Endothelial cell of umbilical vein (primary cell): Measurements from ENCODE around the gene ARHGAP27. TPM values are rescaled to one million over a fixed set of nuclear protein-coding genes. Genes with fewer than 3 reads are reported as not detected.

Source experiments
- BruUV-seq: library from RNA; stranded (reverse); fragments of 400-500 nt; replicated peaks from 2 replicates; lab custom pipeline; 2021; lab: Mats Ljungman, UMichigan
- CTCF ChIA-PET: fragments of 300-600, 350-600 bp; sonication (Branson Sonifier 250); formaldehyde crosslinking; loops from one replicate; lab custom pipeline; 2021; ENCODE audit warnings: antibody characterized with exemption, inconsistent platforms; lab: Charles Lee
- POLR2A ChIA-PET: fragments of 300-600, 350-600 bp; sonication (Branson Sonifier 250); formaldehyde crosslinking; loops from one replicate; lab custom pipeline; 2021; ENCODE audit warnings: antibody characterized with exemption, inconsistent platforms; lab: Charles Lee
- DNase-seq: peaks from one replicate; pipeline ENCODE4 v3.0.0-alpha.2; 2011; ENCODE audit warnings: low read depth, low spot score
- FAIRE-seq: peaks from 2 replicates; lab custom pipeline; 2011; peaks lifted over from hg19 to GRCh38; lab: Jason Lieb, UNC
- H2AFZ ChIP-seq: 2 replicates; pipeline ENCODE4 v1.6.0; 2012; ENCODE audit warnings: low read depth, low read length, control low read depth, inconsistent platforms
- H3K27ac ChIP-seq: 2 replicates; pipeline ENCODE4 v1.5.1; 2011; ENCODE audit warnings: low read depth, mild to moderate bottlenecking, control low read depth, low read length, moderate library complexity; ENCODE audit not compliant: insufficient read depth
- H3K27me3 ChIP-seq, 2 experiments: 2 replicates each; pipeline versions ENCODE4 v1.6.0 to v1.6.1; 2011; ENCODE audit warnings: low read length in 2 of 2, mixed read lengths in 1 of 2; ENCODE audit not compliant: control insufficient read depth in 2 of 2, insufficient read depth in 2 of 2
- H3K36me3 ChIP-seq, 2 experiments: 2 replicates in 1 of 2; 3 replicates in 1 of 2; pipeline ENCODE4 v1.5.1; 2011; ENCODE audit warnings: low read length in 2 of 2, mild to moderate bottlenecking in 1 of 2, moderate library complexity in 1 of 2; ENCODE audit not compliant: control insufficient read depth in 2 of 2, insufficient read depth in 2 of 2; ENCODE audit errors: extremely low read depth in 1 of 2
- H3K4me1 ChIP-seq: 3 replicates; pipeline ENCODE4 v1.5.1; 2011; ENCODE audit warnings: mild to moderate bottlenecking, low read length; ENCODE audit not compliant: control insufficient read depth, insufficient read depth; ENCODE audit errors: extremely low read depth
- H3K4me2 ChIP-seq: 2 replicates; pipeline ENCODE4 v1.6.1; 2011; ENCODE audit warnings: low read length, control low read depth, mixed read lengths; ENCODE audit not compliant: insufficient read depth
- H3K4me3 ChIP-seq, 3 experiments: fragments of 200-600 bp in 1 of 3; sonication (generic), shearing (Covaris generic) in 1 of 3; replicated peaks in 1 of 3; 2 replicates each; pipeline ENCODE4 v1.5.1; 2011 to 2016; ENCODE audit warnings: control low read depth in 3 of 3, low read length in 3 of 3, mild to moderate bottlenecking in 2 of 3, inconsistent platforms in 1 of 3, low read depth in 1 of 3, moderate library complexity in 1 of 3; ENCODE audit not compliant: insufficient read depth in 1 of 3
- H3K79me2 ChIP-seq: 2 replicates; pipeline ENCODE4 v1.6.0; 2012; ENCODE audit warnings: low read length, inconsistent platforms; ENCODE audit not compliant: control insufficient read depth, insufficient read depth
- H3K9ac ChIP-seq: replicated peaks from 2 replicates; pipeline ENCODE3; 2011; ENCODE audit warnings: low read length, control low read depth; ENCODE audit not compliant: insufficient read depth; ENCODE audit errors: extremely low read depth
- H3K9me1 ChIP-seq: replicated peaks from 3 replicates; pipeline ENCODE4 v1.6.0; 2011; ENCODE audit warnings: mild to moderate bottlenecking, low read length; ENCODE audit not compliant: control insufficient read depth, insufficient read depth; ENCODE audit errors: extremely low read depth
- H3K9me3 ChIP-seq: replicated peaks from 2 replicates; pipeline ENCODE4 v1.5.1; 2012; ENCODE audit warnings: low read length, inconsistent platforms; ENCODE audit not compliant: control insufficient read depth, insufficient read depth
- H4K20me1 ChIP-seq: replicated peaks from 2 replicates; pipeline ENCODE3; 2011; ENCODE audit warnings: mild to moderate bottlenecking, low read length; ENCODE audit not compliant: control insufficient read depth, insufficient read depth; ENCODE audit errors: extremely low read depth
- CTCF ChIP-seq, 2 donors: IDR thresholded peaks; 1 replicate in 1 of 2; 2 replicates in 1 of 2; pipeline ENCODE4 v1.5.1; 2011; ENCODE audit warnings: low read length in 2 of 2, mild to moderate bottlenecking in 2 of 2, moderate library complexity in 2 of 2, control low read depth in 1 of 2, inconsistent platforms in 1 of 2, low read depth in 1 of 2; ENCODE audit not compliant: insufficient read depth in 1 of 2; ENCODE audit errors: extremely low read depth in 1 of 2
- EZH2 ChIP-seq: IDR thresholded peaks from 2 replicates; pipeline ENCODE4 v1.6.1; 2012; ENCODE audit warnings: borderline replicate concordance, low read depth, mild to moderate bottlenecking, moderate library complexity, low read length, inconsistent platforms; ENCODE audit not compliant: severe bottlenecking
- FOS ChIP-seq: IDR thresholded peaks from 2 replicates; pipeline ENCODE4 v1.6.1; 2011; ENCODE audit warnings: mild to moderate bottlenecking, low read length, moderate library complexity, borderline replicate concordance; ENCODE audit not compliant: insufficient read depth
- GATA2 ChIP-seq: IDR thresholded peaks from 2 replicates; pipeline ENCODE4 v1.7.0; 2011; ENCODE audit warnings: low read depth, mild to moderate bottlenecking, moderate library complexity, mixed read lengths, low read length; ENCODE audit not compliant: insufficient read length, insufficient read depth
- JUN ChIP-seq: IDR thresholded peaks from 2 replicates; pipeline ENCODE4 v1.6.1; 2011; ENCODE audit warnings: borderline replicate concordance, low read depth; ENCODE audit not compliant: insufficient read length, insufficient read depth
- MAX ChIP-seq: IDR thresholded peaks from 2 replicates; pipeline ENCODE4 v1.6.1; 2011; ENCODE audit not compliant: insufficient read depth, insufficient read length
- MYC ChIP-seq: IDR thresholded peaks from one replicate; pipeline ENCODE4 v1.6.1; 2011; ENCODE audit warnings: mild to moderate bottlenecking, low read depth, low read length
- POLR2A ChIP-seq: IDR thresholded peaks from 2 replicates; pipeline ENCODE4 v1.6.1; 2012; ENCODE audit warnings: low read depth, mild to moderate bottlenecking, control low read depth, low read length
- POLR2AphosphoS5 ChIP-seq: IDR thresholded peaks from 2 replicates; pipeline ENCODE4 v1.6.1; 2012; ENCODE audit warnings: low read depth, mild to moderate bottlenecking, control low read depth, low read length, moderate library complexity; ENCODE audit not compliant: insufficient read depth
- dilution Hi-C: fragments of 300-500 bp; cut with MboI; formaldehyde crosslinking; loops from one replicate; pipeline ENCODE4 v1.15.0; 2019; ENCODE audit warnings: low sequenced_read_pairs; ENCODE audit not compliant: extremely low pct_ligation_motif_present
- intact Hi-C: fragments of 100-400 bp; cut with micrococcal nuclease; formaldehyde crosslinking; loops from one replicate; pipeline ENCODE4 v1.10.0; 2022
- polyA plus RNA-seq, 4 experiments: library from polyadenylated mRNA; depleted of rRNA in 3 of 4; stranded (reverse) in 3 of 4; unstranded in 1 of 4; fragments of >200 nt; gene quantifications; 2 replicates each; pipeline versions ENCODE4 v1.2.1 to v1.2.3, GENCODE V29; 2011 to 2012; ENCODE audit warnings: missing spikeins in 1 of 4
- total RNA-seq: library from RNA; stranded (reverse); gene quantifications from 2 replicates; pipeline ENCODE4 v1.2.3, GENCODE V29; 2021

Gene ARHGAP27
- total and polyA plus RNA-seq, 2 donors (not counting 3 experiments of a cell fraction or from before 2014, with no cell fraction given): 21.0 to 47.0 TPM

GRCh38 chr17:45425125-45425983, 7.3 kb downstream of the ARHGAP27 start:
- ChIA-PET CTCF (interaction anchor here (0.7 to 4.1 kb wide), 4 partner anchors 12 to 206 kb away, joined by 3 to 22 read pairs (median 8); no protein-coding TSS in a partner anchor), POLR2A (no interaction called here)
- no peaks in the 10 kb centered on the region for H3K9me3 ChIP-seq
- no peaks in the 10 kb centered on the region for H3K4me1 ChIP-seq
- H3K4me2 ChIP-seq: no peak overlapping the region
- H4K20me1 ChIP-seq: no peaks in the 10 kb centered on the region
- H3K79me2 ChIP-seq: no peaks in the 10 kb centered on the region
- dilution Hi-C loops (no loop called here), intact Hi-C loops (no loop called here)
- no peak overlapping the region for H3K27ac ChIP-seq
- no TSS peak for BruUV-seq
- peak; percentile 43 for FAIRE-seq
- no peaks in the 10 kb centered on the region for H3K27me3 ChIP-seq
- TF ChIP-seq EZH2 (no peak), CTCF (IDR thresholded peaks at IDR 0.05; ENCODE audit: extremely low read depth in 1 of 2, insufficient read depth in 1 of 2, low read depth in 1 of 2, low read length in 2 of 2) (peak in 1 of 2 donors; percentile 32), POLR2AphosphoS5 (no peak)
- no peaks in the 10 kb centered on the region for H3K9me1 ChIP-seq
- DNase-seq: no peak
- no peaks in the 10 kb centered on the region for H3K36me3 ChIP-seq
- H3K4me3 ChIP-seq: no peak overlapping the region
- no peak overlapping the region for H3K9ac ChIP-seq
- no peak overlapping the region for H2AFZ ChIP-seq

GRCh38 chr17:45424769-45425124, 7.9 kb downstream of the ARHGAP27 start:
- H4K20me1 ChIP-seq: no peaks in the 10 kb centered on the region
- H3K4me3 ChIP-seq: no peak overlapping the region
- intact Hi-C loops: no loop called here
- no peak for TF ChIP-seq POLR2A
- no peak for TF ChIP-seq MAX
- no peak for TF ChIP-seq GATA2
- no peak for TF ChIP-seq JUN
- TF ChIP-seq POLR2AphosphoS5: no peak
- TF ChIP-seq CTCF (IDR thresholded peaks at IDR 0.05; ENCODE audit: extremely low read depth in 1 of 2, insufficient read depth in 1 of 2, low read depth in 1 of 2, low read length in 2 of 2): no peak
- TF ChIP-seq FOS: no peak
- TF ChIP-seq MYC: no peak
- TF ChIP-seq EZH2: no peak
- no peak overlapping the region for H3K9ac ChIP-seq
- no peaks in the 10 kb centered on the region for H3K36me3 ChIP-seq
- no peaks in the 10 kb centered on the region for H3K4me1 ChIP-seq
- no peak for DNase-seq
- no peak for FAIRE-seq
- no peaks in the 10 kb centered on the region for H3K27me3 ChIP-seq
- no peak overlapping the region for H3K4me2 ChIP-seq
- no peaks in the 10 kb centered on the region for H3K9me1 ChIP-seq
- dilution Hi-C loops: no loop called here
- ChIA-PET CTCF (interaction anchor here (3.0 to 4.1 kb wide), 2 partner anchors 11 to 206 kb away, joined by 11 to 22 read pairs; no protein-coding TSS in a partner anchor), POLR2A (no interaction called here)
- no peaks in the 10 kb centered on the region for H3K79me2 ChIP-seq
- BruUV-seq: no TSS peak
- H2AFZ ChIP-seq: no peak overlapping the region
- no peaks in the 10 kb centered on the region for H3K9me3 ChIP-seq
- no peak overlapping the region for H3K27ac ChIP-seq
